Stimulated activated CD4-positive, alpha-beta T cell treated with anti-CD3 and anti-CD28 coated beads, Interleukin-4, amount 100 ng/mL, for 24 hours (primary cell): ENCODE measurements around the gene BMP7.

ENCODE experiments used
- DNase-seq: peaks from one replicate; pipeline ENCODE4 v3.0.0-alpha.2; 2020

Gene BMP7

DNA sequence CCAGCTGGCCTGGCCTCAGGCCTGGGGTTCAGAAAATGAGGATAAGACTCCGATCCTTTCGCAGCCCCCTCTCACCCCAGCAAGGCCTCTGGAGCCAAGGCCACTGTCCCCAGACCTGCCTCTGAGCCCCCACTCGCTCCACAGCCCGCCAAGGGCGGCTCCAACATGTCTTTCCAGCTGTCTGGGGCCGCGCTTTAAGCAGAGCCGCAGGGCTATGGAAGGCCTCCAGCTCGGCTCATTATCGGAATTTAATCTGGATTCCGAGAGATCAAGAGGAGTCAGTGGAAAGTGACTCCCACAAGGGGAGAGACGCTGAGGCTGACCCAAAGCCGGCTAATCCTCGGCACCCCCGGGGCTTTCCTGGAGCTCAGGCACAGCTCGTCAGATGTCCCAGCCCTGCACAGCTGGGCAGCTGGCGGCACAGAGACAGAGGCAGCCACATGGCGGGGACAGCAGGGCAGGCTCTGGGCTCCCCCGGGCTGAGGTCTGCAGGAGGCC, 41.8 kb downstream of the BMP7 start:
- no peak for DNase-seq

DNA sequence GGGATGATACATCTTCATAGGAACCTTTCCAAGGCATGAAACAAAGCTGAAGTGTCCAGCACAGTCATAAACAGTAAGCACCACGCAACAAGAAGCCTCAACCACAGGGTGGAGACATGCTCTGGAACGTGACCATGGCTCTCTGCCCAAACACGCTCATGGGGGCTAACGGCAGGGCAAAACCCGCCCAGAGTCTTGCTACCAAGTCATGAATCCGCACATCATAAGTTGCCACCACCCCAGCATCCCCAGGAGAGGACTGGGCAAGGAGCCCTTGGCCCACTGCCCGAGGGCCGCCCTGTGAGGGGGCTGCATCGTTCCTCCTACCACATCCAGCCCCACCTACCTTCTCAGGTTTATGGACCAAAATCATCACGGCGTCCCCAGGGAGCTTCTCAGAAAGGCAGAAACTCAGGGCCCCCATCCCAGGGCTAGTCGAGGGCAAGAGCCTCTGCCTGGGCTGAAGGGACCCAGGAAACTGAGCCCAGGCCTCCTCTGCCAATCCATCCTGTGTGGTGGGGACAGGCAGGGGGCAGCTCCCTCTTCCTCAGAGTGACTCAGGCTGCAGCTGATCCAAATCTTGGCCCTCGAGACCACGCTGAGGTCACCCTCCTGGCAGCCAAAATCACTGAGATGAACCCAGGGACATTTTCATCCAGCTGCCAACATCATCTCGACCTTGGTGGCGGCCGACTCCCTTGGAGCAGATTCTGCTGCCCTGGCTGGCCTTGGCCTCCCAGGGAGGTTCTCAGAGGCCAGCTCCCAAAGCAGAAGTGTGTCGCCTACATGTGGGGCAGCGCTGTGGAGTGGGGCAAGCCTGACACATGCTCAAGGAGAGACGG, 42.6 kb downstream of the BMP7 start:
- DNase-seq = no peak

DNA sequence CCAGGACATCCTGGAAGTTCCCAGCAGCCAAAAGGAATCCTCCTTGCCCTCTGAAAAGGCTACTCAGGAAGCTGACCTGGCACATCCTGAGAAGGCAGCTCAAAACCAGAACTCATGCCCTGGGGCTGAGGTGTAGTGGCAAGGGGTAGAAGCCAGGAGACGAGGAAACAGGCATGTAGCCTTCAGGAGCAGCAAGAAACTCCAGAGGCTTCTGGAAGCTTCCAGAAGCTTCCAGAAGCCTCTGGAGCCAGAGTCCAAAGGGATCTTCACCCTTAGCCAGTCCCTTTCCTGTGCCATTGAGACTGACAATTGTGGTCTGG, 43.9 kb downstream of the BMP7 start:
- no peak for DNase-seq

- DNase-seq = no peak
These were observed 44.4 kb downstream of the BMP7 start for GRCh38 chr20:57221916-57222630.

DNA sequence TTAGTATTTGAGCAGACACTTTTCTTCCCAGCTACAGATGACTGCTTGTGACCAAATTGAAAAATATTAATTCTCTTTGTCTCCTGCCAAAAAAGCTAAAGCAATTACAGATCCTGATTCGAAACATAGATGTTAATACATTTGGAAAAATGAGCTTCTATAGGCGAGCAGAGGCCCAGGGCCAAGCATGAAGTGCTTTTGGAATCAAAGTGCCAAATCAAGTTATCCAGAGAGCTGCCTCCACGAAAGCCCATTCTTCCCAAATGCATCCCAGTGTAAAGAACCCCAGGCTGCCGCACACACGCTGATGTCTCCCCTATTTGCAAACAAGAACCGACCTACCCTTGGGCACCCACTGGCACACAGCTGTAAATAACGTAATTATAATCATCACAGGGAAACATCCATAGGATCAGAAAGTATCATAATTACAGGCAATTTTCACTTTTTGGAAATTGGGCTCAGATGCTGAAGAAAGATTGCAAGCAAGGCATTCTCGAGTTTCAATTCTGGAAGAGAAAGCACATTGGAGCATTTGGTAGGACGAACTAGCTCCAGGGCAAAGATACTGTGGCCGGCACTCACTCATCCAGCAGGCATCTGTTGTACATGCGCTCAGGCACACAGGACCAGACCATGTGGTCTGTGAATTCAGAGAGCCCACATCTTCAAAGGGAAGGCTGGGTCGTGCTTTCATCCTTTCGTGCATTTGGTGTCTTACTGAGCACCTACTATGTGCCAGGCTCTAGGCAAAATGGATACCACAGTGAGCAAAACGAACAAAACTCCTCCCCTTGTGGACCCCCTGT, 45.9 kb downstream of the BMP7 start:
- DNase-seq = no peak

- DNase-seq = no peak
These were observed 47.3 kb downstream of the BMP7 start for GRCh38 chr20:57219071-57219677.

DNA sequence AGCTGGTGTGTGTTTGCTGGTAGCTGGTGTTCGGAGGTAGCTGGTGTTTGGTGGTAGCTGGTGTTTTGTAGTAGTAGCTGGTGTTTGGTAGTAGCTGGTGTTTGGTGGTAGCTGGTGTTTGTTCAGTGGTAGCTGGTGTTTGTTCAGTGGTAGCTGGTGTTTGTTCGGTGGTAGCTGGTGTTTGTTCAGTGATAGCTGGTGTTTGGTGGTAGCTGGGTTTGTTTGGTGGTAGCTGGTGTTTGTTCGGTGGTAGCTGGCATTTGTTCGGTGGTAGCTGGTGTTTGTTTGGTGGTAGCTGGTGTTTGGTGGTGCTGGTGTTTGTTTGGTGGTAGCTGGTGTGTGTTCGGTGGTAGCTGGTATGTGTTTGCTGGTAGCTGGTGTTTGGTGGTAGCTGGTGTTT, 48.0 kb downstream of the BMP7 start:
- no peak for DNase-seq

GRCh38 chr20:57217802-57218201, 48.6 kb downstream of the BMP7 start:
- no peak for DNase-seq

DNA sequence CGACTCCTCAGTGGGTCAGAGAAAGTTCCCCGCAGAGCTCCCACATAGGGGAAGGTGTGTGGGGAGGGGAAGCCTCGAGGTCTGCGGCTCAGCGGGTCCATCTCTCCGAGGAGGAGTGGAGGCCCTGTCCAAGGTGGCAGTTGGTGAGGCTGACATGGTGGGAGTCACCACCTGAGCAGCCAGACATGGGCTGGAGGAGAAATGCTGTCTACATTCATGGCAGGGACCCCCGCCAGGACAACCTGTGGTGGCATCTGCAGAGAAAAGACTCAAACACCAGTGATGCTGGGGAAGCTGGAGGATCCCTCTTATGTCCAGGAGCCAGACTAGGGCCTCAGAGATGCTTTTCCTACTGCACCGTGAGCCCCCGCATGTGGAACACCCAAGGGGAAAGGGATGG, 49.8 kb downstream of the BMP7 start:
- DNase-seq = no peak

GRCh38 chr20:57215826-57216471, 50.5 kb downstream of the BMP7 start:
- DNase-seq = no peak

GRCh38 chr20:57215426-57215825, 51.0 kb downstream of the BMP7 start:
- DNase-seq = no peak

- DNase-seq = no peak
These were observed 51.5 kb downstream of the BMP7 start for GRCh38 chr20:57214948-57215347.

GRCh38 chr20:57214427-57214826, 52.0 kb downstream of the BMP7 start:
- no peak for DNase-seq

GRCh38 chr20:57213924-57214323, 52.5 kb downstream of the BMP7 start:
- DNase-seq = no peak

DNA sequence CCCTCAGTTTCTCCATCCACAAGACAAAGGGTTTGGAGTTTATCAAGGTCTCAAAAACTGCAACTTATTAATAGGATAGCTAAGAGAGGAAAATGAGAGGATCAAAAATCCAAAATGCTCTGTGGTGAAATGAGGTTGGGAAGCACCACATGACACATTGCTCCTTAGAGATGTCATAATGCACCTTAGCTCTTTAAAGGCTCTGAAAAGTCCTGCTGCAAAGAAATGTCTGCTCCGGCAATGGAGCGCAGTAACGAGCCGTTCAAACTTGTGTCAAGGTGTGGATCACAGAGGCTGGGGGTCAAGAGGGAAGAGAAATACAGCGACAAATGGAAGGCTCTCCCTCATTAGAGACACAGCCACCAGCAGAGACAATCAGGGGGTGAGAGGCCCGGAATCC, 53.1 kb downstream of the BMP7 start:
- no peak for DNase-seq

DNA sequence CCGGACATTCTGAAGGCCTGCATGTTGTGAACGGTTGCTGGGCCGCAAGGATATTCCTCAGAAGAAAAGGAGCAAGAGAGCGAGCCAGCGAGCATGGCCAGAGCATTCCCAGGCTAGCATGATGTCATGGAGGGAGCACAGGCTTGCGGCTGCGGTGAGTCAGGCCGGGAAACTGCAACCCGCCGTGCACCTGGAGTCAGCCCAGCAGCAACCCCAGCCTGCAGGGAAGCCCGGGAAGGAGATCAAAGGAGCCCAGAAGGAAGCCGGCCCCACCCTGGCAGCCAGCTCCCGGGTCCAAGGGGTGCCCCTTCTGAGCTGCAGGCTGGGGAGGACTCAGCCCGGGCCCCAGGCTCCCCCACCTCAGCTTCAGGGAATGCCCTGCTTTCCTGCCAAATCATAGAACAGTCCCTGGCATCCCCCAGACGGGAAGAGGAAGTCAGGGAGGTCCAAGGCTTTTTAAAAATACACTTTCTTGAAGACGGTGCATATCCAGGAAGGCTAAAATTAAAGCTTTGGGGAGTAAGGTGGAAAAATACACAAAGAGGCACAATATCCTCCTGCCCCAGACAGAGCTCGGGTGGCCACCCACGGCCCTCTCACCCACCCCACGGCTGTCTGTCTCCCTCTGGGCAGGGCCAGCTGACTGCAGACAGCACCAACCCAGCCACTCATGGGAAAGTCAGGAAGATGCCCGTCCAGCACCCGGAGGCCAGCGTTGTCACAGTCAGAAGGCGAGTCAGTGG, 53.7 kb downstream of the BMP7 start:
- DNase-seq = no peak

GRCh38 chr20:57211908-57212533, 54.4 kb downstream of the BMP7 start:
- no peak for DNase-seq

GRCh38 chr20:57211406-57211805, 55.0 kb downstream of the BMP7 start:
- DNase-seq = no peak

GRCh38 chr20:57210911-57211280, 55.5 kb downstream of the BMP7 start:
- no peak for DNase-seq

- DNase-seq = no peak
These were observed 56.2 kb downstream of the BMP7 start for GRCh38 chr20:57210054-57210910.
